GM19438 (cell line): Measurements from ENCODE around the gene NR3C2.
"Not testable (repeated sequence)": the region's sequence is repeated elsewhere in the genome, so short reads cannot be mapped to it uniquely, and the experiment has no call there.

Experiments used
- ATAC-seq: cut with Tn5 transposase; IDR thresholded peaks from one replicate; pipeline ENCODE4 v1.9.1; 2021; ENCODE audit warnings: low read depth; ENCODE audit not compliant: unreplicated experiment

The NR3C2 gene

DNA sequence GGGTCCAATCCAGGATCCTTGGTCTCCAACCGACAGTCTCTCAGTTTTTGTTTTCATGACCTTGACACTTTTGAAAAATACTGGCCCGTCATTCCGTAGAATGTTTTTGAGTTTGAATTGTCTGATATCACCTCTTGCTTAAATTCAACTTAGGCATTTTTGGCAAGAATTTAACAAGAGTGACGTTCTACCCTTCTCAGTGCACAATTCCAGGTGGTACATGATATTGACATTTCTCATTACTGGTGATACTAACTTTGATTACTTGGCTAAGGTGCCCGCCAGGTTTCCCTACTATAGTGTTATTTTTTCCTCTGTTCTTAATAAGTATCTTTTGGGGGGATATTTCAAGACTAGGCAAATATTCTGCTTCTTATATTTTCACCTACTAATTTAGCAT is 215.1 kb downstream of the NR3C2 start:
- no peak for ATAC-seq

DNA sequence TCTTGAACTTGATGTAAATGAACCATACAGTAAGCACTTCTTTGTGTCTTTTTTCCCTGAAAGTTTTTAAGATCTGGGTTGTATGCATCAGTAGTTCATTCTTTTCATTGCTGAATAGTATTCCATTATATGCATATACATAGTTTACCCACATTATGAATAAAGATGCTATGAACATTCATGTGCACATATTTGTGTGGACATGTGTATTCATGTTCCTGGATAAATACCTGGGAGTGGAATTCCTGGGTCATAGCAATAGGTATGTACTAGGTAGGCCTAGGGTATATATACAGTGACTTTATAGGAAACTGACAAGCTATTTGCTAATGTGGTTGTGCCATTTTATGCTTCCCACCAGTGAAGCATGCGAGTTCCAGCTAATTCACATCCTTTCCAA is 215.9 kb downstream of the NR3C2 start:
- ATAC-seq = no peak

DNA sequence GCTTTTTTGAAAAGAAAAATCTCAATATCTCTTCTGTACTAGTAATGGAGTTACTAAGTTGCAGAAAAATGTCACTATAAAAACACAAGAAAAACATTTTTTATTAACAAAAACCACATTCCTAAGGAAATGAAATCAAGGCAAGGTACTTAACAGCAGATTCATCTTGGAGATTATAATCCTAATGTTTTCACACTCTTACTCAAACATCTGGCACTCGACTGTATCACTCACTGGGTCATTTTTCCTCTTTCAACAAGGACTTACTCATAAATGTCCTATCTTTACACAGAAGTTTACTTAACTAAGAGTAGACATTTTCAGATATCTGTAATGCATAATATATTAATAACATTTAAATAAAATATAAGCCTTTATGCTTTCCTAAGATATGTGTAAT is 216.6 kb downstream of the NR3C2 start:
- ATAC-seq = no peak

DNA sequence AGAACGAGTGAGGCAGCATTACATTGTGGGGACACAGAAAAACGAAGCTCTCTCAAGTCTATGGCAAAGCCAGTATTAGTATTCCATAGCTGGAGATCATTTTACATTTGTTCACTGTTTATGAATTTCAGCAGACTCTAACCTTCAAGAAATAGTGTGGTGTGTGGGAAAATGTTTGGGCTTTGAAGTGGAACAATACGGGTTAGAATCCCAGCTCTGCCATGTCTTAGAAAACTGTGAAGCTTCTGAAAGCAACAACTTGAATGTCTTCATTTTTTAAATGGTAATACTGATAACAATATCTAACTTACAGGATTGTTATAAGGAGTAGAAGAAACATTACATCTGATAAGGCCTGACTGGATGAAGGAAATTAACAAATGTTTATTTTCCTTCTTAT is 217.7 kb downstream of the NR3C2 start:
- no peak for ATAC-seq

DNA sequence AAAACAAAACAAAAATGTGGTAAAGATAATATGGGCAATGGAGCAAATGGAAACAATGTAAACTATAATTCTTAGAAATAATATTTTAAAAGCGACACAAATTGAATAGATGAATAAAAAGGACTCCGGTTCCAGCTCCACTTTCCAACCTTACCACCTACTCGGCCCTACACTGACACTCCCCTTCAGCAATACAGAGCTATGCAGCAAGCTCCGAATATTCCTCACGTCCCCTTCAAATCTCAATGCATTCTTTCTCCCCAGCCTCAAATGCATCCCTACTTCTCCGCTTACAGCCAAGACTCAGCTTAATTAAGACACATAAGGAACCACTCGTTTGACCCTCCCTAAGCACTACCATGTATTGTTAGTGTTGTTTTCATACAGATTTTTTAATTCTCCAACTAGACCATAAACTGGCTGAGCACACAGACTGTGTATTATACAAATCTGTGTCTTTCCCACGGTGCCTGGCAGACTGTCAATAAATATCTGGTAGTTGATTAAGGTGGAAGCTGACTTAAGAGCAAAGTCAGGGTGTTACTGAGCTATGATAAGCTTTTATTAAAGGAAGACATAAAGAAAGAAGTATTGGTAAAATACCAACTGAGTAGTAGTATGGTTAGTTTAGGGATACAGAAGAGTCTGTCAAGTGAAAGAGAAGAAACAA is 219.1 kb downstream of the NR3C2 start:
- no peak for ATAC-seq

DNA sequence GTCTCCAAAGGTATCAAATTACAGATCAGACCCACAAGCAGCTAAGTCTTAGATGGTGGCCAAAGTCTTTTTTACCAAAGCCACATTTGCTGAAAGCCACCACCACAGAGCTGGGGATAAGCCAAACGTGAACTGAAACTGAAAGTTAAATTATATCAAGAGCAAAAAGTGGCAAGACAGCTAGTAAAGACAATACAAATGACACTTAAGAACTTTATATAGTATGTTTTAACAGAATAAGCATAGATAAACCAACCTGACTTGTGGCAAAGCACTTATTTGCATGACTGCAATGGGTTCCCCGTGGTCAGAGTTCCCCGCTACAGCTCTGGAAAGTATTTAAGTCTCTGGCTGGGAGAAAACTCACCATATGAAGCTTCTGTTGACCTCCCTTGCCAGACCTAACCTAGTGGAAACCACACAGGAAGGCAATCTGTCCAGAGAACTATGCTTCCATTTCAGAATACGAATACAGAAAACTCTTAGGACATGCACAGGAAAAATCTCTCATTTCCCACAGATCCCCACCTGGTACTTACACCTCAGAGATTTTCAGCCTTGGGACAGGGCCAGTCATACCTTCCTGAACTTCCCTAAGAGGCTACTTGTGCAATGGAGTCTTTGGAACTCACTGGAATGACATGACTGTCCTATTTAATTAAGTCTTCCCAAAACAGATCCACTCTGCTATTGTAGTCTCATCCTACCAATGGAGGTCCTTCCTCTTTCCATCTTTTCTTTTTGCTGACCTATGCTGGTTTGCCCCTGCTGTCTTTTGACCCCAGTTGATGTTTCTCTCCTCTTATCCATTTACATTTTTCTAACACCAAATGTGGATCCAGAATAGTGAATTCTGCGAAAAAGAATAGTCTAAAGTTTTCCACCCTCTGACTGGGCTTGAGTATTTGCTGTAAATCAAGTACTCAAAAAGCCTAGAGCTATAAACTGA is 225.1 kb downstream of the NR3C2 start:
- ATAC-seq = peak; percentile 96

DNA sequence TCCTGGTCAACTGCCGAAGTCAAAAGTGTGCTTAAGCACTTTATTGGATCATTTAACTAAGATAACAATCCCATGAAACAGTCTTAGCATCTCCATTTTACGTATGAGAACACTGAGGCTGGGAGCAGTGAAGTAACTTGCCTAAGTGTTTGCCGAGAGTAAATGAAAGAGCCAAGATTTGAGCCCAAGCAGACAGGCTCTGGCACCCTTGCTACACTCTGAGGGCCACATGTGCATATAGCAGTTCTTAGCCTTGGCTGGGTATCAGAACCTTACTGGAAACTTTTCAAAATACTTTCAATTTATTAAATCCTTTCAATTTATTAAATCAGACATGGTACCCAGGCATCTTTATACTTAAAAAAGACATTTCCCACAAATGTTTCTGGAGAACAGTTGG is 225.9 kb downstream of the NR3C2 start:
- no peak for ATAC-seq

DNA sequence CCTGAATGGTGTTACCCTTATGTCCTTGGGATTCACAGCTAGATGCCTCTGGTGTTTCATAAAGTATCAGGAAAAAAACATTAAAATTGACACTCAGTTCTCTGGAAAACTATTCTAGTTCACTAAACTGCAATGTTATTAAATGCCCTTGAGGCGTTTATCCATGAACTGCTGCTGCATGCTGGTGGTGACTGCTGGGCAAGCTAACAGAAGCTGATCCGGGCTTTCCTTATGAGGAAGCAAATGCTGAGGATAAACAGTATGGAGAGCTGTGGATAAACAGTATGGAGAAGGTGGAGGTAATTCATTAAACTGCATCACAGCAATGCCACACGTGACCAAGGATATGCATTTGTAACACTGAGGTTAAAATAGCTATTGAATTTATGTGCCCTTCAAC is 227.0 kb downstream of the NR3C2 start:
- ATAC-seq = no peak

DNA sequence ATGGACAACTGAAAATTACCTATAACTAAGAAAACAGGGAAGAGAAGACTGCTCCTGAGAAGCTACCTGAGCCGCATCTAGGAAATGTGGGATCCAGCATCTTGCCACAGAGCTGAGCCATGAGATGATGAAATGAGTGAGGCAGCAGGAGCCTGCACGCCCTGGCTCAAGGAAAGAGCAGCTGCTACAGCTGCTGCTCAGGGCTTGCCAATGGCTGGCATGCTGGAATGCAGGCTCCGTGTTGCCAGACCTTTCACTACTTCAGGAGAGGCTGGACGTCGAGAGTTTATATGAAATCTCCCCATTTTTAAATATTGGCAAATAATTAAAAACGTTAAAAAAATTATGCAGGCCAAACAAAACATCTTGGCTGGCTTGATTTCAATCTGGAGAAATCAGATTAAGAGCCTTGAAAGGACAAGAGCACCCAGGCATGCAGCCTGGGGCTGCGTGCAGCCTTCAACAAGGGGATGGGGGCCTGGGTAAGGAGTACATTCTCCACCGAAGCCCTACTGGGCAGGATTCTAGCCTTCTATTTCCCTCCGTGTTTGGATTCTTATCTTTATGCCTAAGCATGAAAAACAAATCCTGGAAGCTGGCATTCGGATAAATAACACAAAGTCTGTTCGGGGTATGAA is 227.6 kb downstream of the NR3C2 start:
- ATAC-seq = no peak

DNA sequence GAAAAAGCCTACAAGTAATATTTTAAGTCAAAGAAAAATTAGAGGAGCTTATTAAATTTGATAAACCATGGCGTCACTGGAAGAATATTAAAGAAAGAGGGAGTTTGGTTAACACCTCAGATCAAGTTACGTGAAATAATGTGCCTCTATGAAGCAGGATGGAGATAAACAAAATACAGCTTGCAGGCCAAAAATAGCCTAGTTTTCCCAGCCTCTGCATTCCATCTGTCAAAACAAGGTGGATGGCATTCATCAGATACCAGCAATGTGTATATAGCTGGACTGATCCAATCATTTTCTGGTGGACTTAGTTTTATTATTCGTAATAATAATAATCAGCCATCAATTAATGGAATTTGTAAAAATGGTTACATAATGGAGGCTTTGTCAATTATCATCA is 230.7 kb downstream of the NR3C2 start:
- ATAC-seq = no peak

DNA sequence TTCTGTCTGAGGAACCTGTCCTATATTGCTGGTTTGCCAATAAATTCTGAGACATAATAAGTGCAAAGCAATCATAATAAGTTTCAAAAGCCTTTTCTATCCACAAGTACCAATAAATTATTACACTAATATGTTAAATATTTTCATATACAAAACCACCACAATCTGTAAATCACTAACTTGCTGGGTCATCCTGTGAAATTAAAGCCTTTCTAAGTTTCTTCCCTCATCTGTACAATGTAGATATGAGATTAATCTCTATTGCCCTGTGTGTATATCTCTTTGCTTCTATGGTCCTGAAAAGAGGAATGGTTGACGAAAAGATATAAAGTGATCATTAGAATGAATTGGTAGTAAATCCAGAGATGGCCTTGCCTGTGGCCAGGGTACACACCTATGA is 231.6 kb downstream of the NR3C2 start:
- no peak for ATAC-seq

DNA sequence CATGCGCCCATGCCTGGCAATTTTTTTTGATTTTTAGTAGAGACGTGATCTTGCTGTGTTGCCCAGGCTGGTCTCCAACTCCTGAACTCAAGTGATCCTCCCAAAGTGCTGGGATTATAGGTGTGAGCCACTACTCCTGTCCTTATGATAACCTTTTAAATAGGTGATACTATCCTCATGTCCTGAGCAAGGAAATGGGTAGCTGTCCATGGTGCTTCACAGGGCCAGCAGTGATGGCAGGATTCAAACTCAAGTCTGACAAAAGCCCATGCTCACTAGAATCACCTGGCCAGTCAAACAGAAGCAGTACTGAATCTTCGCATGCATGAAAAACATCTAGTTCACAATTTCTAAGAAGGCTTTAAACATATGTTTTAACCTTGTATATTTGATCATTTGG is 235.1 kb downstream of the NR3C2 start:
- no peak for ATAC-seq

DNA sequence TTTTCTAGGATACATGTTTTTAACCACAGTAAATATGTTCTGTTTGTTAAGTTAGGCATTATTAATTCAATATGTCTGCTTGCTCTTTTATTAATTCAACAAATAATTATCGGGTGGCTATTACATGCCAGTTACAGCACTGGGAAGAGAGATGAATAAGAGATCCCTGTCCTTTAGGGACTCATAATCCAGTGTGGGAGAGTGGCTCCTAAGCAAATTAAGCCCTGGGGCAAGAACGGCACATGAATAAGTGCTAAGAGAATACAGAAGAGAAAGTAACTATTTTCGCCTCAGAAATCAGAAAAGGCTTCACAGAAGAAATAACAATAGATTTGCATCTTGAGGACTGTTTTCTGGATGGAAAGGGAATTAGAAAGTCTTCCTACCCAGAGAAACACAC is 236.7 kb downstream of the NR3C2 start:
- no peak for ATAC-seq

DNA sequence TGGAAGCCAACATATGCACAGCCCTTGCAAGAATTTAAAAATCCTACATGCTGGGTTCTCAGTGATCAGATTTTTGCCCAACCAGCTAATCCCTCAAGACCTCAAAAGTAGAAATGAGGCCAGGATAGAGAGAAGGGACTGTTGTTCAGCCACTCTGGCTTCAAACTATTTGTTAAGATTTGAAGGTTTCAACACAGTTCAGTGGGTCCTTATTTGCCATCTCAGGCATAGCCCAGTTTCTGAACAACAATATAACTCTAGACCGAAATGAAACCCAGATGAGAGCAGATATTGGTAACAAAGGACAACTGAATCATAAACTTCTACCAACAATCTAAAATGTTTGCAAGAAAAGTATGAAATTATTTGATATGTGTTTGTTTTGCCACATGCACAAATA is 237.3 kb downstream of the NR3C2 start:
- no peak for ATAC-seq

DNA sequence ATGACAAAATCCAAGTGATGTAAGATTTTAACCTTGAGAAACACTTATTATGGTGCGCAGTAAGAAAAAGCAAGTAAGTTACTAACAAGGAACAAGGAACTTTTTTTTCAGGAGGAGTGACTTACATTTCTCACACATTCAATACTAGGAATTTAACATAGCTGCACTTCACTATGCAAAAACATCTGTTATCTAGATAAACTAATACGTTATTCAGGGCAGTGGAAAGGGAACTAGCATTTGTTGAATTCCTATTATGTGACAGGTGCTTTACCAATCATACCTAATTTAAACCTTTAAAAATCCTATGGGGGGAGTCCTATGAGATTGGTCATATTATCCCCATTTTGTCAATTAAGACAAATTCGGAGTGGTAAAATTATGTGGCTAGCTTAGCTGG is 238.0 kb downstream of the NR3C2 start:
- no peak for ATAC-seq

DNA sequence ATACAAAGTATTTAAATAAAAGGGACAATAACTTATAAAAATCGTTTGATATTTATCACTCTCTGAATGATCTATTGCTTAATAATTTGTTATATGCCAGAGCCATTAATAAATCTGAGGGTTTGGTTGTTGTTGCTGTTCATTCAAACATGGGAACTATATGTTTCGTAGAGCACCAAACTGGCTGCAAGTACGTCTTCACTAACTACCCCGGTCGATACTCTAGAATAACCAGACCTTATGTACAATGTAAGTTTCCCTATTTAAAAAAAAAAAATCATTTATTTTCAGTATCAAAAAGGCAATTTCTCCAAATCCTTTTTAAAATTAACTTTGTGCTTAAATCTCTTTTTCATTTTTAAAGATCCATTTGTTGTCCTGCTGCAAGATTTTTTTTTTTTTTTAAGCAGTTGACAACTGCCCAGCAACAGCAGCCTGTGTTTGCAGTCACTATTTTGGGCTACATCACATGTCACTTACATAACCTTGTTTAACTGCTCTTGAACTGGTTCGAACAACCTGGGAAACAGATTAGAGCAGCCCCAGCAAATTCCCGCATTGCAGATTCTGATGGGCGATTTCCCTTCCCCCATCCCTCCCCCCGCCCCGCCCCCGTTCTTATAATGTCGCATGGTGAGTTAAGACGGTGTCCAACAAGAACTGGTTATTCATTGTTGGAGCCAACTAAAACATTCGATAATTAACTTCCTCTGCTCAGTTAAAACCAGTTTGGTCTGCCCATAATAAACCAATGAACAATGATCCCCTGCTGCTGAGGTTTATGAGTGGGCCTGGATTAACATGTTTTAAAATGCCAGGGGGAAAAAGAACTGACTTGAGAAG is 238.9 kb downstream of the NR3C2 start:
- ATAC-seq = no peak

DNA sequence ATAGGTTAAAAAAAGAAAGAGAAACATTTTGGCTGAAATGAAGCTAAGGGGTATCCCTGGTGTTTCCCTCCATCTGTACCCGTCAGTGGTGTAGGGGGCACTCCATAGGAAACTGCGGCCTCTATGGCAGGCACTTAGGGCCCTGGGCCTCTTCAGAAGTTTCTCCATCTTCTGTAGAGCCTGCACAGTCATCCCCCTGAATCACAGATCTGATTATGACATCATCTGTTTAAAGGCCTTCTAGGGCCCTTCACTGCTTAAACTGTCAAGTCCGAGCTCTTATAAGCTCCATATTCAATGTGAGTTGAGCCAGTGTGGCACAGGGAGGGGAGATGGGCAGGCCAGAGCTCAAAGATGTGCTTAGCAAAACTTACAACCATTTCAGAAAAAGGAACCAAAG is 241.3 kb downstream of the NR3C2 start:
- no peak for ATAC-seq

DNA sequence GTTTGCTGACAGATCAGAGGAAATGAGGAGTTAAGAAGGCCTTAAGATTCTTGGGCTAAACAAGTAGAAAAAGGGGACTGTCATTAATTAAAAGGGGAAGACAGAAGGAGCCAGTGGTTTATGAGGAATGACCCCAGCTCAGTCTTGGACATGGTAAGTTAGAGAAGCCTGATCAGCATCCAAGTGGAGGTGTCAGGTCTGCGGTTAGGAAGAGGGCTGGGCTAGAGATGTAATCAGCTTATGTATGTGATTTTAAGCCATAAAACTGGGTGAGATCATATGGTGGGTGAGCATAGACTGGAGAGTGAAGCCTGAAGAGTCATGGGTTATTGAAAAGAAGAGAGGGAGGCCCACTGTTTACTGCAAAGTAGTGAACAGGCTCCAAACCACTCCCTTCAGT is 246.1 kb downstream of the NR3C2 start:
- ATAC-seq = no peak

DNA sequence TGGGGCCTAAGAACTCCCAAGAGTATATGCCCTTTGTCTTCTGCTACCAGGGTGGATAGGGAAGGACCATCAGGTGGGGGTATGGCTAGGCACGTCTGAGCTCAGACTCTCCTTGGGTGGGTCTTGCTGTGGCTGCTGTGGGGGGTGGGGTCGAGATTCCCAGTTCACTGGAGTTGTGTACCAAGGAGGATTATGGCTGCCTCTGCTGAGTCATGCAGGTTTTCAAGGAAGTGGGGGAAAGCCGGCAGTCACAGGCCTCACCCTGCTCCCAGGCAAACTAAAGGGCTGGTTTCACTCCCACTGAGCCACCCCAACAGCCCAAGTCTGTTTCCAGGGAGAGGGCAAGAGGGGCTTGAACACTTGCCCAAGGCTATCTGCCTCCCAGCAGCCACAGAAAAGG is 249.7 kb downstream of the NR3C2 start:
- no peak for ATAC-seq

DNA sequence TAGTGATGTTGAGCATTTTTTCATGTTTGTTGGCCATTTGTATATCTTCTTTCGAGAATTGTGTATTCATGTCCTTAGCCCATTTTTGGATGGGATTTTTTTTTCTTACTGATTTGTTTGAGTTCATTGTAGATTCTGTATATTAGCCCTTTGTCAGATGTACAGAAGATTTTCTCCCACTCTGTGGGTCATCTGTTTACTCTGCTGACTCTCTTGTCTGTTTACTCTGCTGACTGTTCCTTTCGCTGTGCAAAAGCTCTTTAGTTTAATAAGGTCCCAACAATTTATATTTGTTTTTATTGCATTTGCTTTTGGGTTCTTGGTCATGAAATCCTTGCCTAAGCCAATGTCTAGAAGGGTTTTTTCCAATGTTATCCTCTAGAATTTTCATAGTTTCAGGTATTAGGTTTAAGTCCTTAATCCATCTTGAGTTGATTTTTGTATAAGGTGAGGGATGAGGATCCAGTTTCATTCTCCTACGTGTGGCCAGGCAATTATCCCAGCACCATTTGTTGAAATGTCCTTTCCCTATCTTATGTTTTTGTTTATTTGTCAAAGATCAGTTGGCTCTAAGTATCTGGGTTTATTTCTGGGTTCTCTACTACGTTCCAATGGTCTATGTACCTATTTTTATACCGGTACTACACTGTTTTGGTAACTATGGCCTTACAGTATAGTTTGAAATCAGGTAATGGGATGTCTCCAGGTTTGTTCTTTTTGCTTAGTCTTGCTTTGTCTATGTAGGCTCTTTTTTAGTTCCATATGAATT is 254.6 kb downstream of the NR3C2 start:
- ATAC-seq = not testable (repeated sequence)
